CD14-positive monocyte (primary cell): ENCODE data around the gene EIF4EBP3. TPM values are rescaled to one million over a fixed set of nuclear protein-coding genes. Genes with fewer than 3 reads are reported as not detected.

Experiments
- DNase-seq, 3 donors: peaks; one replicate each; pipeline ENCODE4 v3.0.0-alpha.2; 2011 to 2022
- H2AFZ ChIP-seq: 2 replicates; pipeline ENCODE4 v1.6.0; 2012; ENCODE audit warnings: mild to moderate bottlenecking, low read depth, low read length, inconsistent platforms; ENCODE audit not compliant: insufficient read depth, poor library complexity, severe bottlenecking
- H3K27ac ChIP-seq, 2 donors: 1 replicate in 1 of 2; 2 replicates in 1 of 2; pipeline ENCODE4 v1.5.1; 2012 to 2013; ENCODE audit warnings: low read length in 2 of 2, control low read depth in 1 of 2, inconsistent platforms in 1 of 2, low read depth in 1 of 2, mild to moderate bottlenecking in 1 of 2
- H3K27me3 ChIP-seq, 2 donors: one replicate each; pipeline versions ENCODE4 v1.6.0 to v1.6.1; 2011 to 2013; ENCODE audit warnings: low read length in 2 of 2; ENCODE audit not compliant: control insufficient read depth in 2 of 2, insufficient read depth in 2 of 2
- H3K36me3 ChIP-seq, 2 donors: replicated peaks in 1 of 2; 1 replicate in 1 of 2; 2 replicates in 1 of 2; pipeline versions ENCODE4 v1.5.1 to v1.6.1; 2012 to 2013; ENCODE audit warnings: low read length in 2 of 2, control low read depth in 1 of 2, inconsistent platforms in 1 of 2, mild to moderate bottlenecking in 1 of 2; ENCODE audit not compliant: insufficient read depth in 2 of 2, control insufficient read depth in 1 of 2
- H3K4me1 ChIP-seq, 2 donors: 1 replicate in 1 of 2; 2 replicates in 1 of 2; pipeline versions ENCODE4 v1.5.1 to v1.6.1; 2012 to 2013; ENCODE audit warnings: low read length in 2 of 2, control low read depth in 1 of 2, inconsistent platforms in 1 of 2, mild to moderate bottlenecking in 1 of 2, moderate library complexity in 1 of 2; ENCODE audit not compliant: insufficient read depth in 2 of 2, control insufficient read depth in 1 of 2
- H3K4me2 ChIP-seq: replicated peaks from 2 replicates; pipeline ENCODE3; 2012; ENCODE audit warnings: low read length, moderate library complexity, mild to moderate bottlenecking; ENCODE audit not compliant: poor library complexity, severe bottlenecking; ENCODE audit errors: extremely low read depth
- H3K4me3 ChIP-seq, 3 experiments: fragments of 200-600 bp in 1 of 3; sonication (generic) in 1 of 3; replicated peaks in 1 of 3; 1 replicate in 2 of 3; 2 replicates in 1 of 3; pipeline ENCODE4 v1.5.1; 2011 to 2013; ENCODE audit warnings: low read length in 3 of 3, mild to moderate bottlenecking in 3 of 3, control low read depth in 2 of 3, low read depth in 2 of 3, inconsistent platforms in 1 of 3, moderate library complexity in 1 of 3
- H3K79me2 ChIP-seq: 2 replicates; pipeline ENCODE4 v1.6.0; 2012; ENCODE audit warnings: mild to moderate bottlenecking, control low read depth, inconsistent platforms, low read length, moderate library complexity; ENCODE audit not compliant: insufficient read depth
- H3K9ac ChIP-seq: 2 replicates; pipeline ENCODE4 v1.6.0; 2017; ENCODE audit warnings: low read length, mild to moderate bottlenecking; ENCODE audit not compliant: insufficient read depth, poor library complexity, severe bottlenecking
- H3K9me3 ChIP-seq, 2 donors: replicated peaks in 1 of 2; 1 replicate in 1 of 2; 2 replicates in 1 of 2; pipeline versions ENCODE4 v1.5.1 to v1.6.1; 2012 to 2013; ENCODE audit warnings: low read length in 2 of 2, control low read depth in 1 of 2; ENCODE audit not compliant: control insufficient read depth in 1 of 2, insufficient read depth in 1 of 2
- H4K20me1 ChIP-seq: 2 replicates; pipeline ENCODE4 v1.6.0; 2012; ENCODE audit warnings: mild to moderate bottlenecking, low read length, control low read depth, moderate library complexity; ENCODE audit not compliant: insufficient read depth
- H3K27ac Mint-ChIP-seq, 7 donors: one replicate each; pipeline ENCODE4 v1.8.0; 2020; ENCODE audit warnings: mild to moderate bottlenecking in 7 of 7, mixed read lengths in 7 of 7, moderate library complexity in 6 of 7, inconsistent platforms in 2 of 7
- H3K27me3 Mint-ChIP-seq, 3 donors: one replicate each; pipeline ENCODE4 v1.8.0; 2021 to 2022; ENCODE audit warnings: low read depth in 3 of 3, mild to moderate bottlenecking in 3 of 3, mixed read lengths in 3 of 3, moderate library complexity in 3 of 3, inconsistent platforms in 1 of 3
- H3K36me3 Mint-ChIP-seq, 2 donors: one replicate each; pipeline ENCODE4 v1.8.0; 2020; ENCODE audit warnings: mixed read lengths in 2 of 2, inconsistent platforms in 1 of 2, mild to moderate bottlenecking in 1 of 2
- H3K4me1 Mint-ChIP-seq: one replicate; pipeline ENCODE4 v1.8.0; 2020; ENCODE audit warnings: mild to moderate bottlenecking, mixed read lengths
- H3K4me3 Mint-ChIP-seq, 2 donors: one replicate each; pipeline ENCODE4 v1.8.0; 2020; ENCODE audit warnings: mild to moderate bottlenecking in 2 of 2, mixed read lengths in 2 of 2, moderate library complexity in 1 of 2
- H3K9me3 Mint-ChIP-seq, 7 donors: one replicate each; pipeline ENCODE4 v1.8.0; 2020 to 2022; ENCODE audit warnings: mixed read lengths in 7 of 7, mild to moderate bottlenecking in 6 of 7, moderate library complexity in 6 of 7, inconsistent platforms in 2 of 7
- CTCF ChIP-seq: fragments of 200-600 bp; IDR thresholded peaks from one replicate; pipeline ENCODE4 v1.8.0; 2022; ENCODE audit warnings: antibody characterized with exemption, mild to moderate bottlenecking
- WGBS: methylation state at CpG from one replicate; pipeline ENCODE4 v1.1.5; 2013; ENCODE audit warnings: missing lambda C conversion rate; ENCODE audit not compliant: insufficient coverage; 5-methylcytosine and 5-hydroxymethylcytosine counted together
- intact Hi-C, 2 donors: fragments of 100-400 bp; cut with micrococcal nuclease; formaldehyde crosslinking; loops; one replicate each; pipeline versions ENCODE4 v1.15.0 to v1.15.1; 2023
- polyA plus RNA-seq, 3 donors: library from polyadenylated mRNA; depleted of rRNA in 1 of 3; unstranded in 2 of 3; stranded (reverse) in 1 of 3; fragments of 300-500 nt in 2 of 3; fragments of >200 nt in 1 of 3; fragmentation: Illumina TruSeq in 2 of 3; gene quantifications; 1 replicate in 2 of 3; 2 replicates in 1 of 3; pipeline ENCODE4 v1.2.3, GENCODE V29; 2012 to 2021

EIF4EBP3 gene
- polyA plus RNA-seq, 3 donors: 22.8 to 46.0 (median 41.9) TPM

DNA sequence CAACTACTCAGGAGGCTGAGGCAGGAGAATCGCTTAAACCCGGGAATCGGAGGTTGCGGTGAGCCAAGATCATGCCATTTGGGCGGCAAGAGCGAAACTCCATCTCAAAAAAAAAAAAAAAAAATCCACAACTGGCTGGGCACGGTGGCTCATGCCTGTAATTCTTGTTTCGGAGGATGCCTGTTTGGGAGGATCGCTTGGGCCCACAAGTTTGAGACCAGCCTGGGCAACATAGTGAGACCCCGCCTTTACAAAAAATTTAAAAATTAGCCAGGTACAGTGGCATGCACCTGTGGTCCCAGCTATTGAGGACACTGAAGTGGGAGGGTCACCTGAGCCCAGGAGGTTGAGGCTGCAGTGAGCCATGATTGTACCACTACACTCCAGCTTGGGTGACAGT is 1.9 kb upstream of the EIF4EBP3 start:
- H3K27me3 ChIP-seq: no peaks in the 10 kb centered on the region
- peaks cover 0 to 2% (median 0%) of the 10 kb centered on the region in 7 donors for H3K9me3 Mint-ChIP-seq
- 90% methylated on average over 2 of the region's 10 CpGs for WGBS
- H3K9me3 ChIP-seq: no peaks in the 10 kb centered on the region
- H3K27me3 Mint-ChIP-seq: no peaks in the 10 kb centered on the region
- H3K4me3 ChIP-seq: no peak overlapping the region
- no peak overlapping the region for H3K27ac ChIP-seq
- H3K36me3 Mint-ChIP-seq: peaks cover 55 to 69% of the 10 kb centered on the region in 2 donors
- no peak overlapping the region for H3K9ac ChIP-seq
- H3K4me1 Mint-ChIP-seq: peaks cover 40% of the 10 kb centered on the region
- intact Hi-C loops: loop anchor here in 1 of 2 donors (5.0 to 10.0 kb wide), 2 partner anchors 92 to 141 kb away; partner anchors contain the start of genes ANKHD1 and TMCO6
- peaks cover 35 to 47% of the 10 kb centered on the region in 2 donors for H3K4me1 ChIP-seq
- H3K4me2 ChIP-seq: no peak overlapping the region
- H3K79me2 ChIP-seq: peaks cover 26% of the 10 kb centered on the region
- peak overlapping the region in 4 of 7 donors; percentile 50 to 98 (median 96) for H3K27ac Mint-ChIP-seq
- peaks cover 22% of the 10 kb centered on the region for H4K20me1 ChIP-seq
- DNase-seq: no peak
- TF ChIP-seq CTCF: no peak
- no peak overlapping the region for H2AFZ ChIP-seq
- H3K36me3 ChIP-seq: peaks cover 33 to 58% of the 10 kb centered on the region in 2 donors
- no peak overlapping the region for H3K4me3 Mint-ChIP-seq

GRCh38 chr5:140546851-140547507 is 483 bp upstream of the EIF4EBP3 start:
- intact Hi-C loops: loop anchor here in 1 of 2 donors (5.0 to 10.0 kb wide), 2 partner anchors 90 to 142 kb away; partner anchors contain the start of genes ANKHD1 and TMCO6
- peaks cover 44% of the 10 kb centered on the region for H3K4me1 Mint-ChIP-seq
- H3K4me2 ChIP-seq: peak overlapping the region; percentile 85

More at GRCh38 chr5:140546851-140547507, 483 bp upstream of the EIF4EBP3 start:
- peak overlapping the region; percentile 95 to 99 (median 98) for H3K27ac Mint-ChIP-seq
- H3K4me3 ChIP-seq: peak overlapping the region in 2 of 3 experiments; percentile 69 to 76
- H3K4me3 Mint-ChIP-seq: peak overlapping the region; percentile 86 to 94
- 65% methylated on average over 6 of the region's 13 CpGs for WGBS
- no peak overlapping the region for H2AFZ ChIP-seq
- peak; percentile 53 to 82 (median 55) for DNase-seq
- H3K36me3 ChIP-seq: peaks cover 33 to 58% of the 10 kb centered on the region in 2 donors
- peaks cover 39% of the 10 kb centered on the region for H3K79me2 ChIP-seq
- H4K20me1 ChIP-seq: peaks cover 34% of the 10 kb centered on the region
- H3K27ac ChIP-seq: peak overlapping the region; percentile 91 to 98
- no peak for TF ChIP-seq CTCF
- no peaks in the 10 kb centered on the region for H3K27me3 Mint-ChIP-seq
- H3K9me3 ChIP-seq: no peaks in the 10 kb centered on the region
- no peaks in the 10 kb centered on the region for H3K27me3 ChIP-seq
- H3K4me1 ChIP-seq: peaks cover 35 to 47% of the 10 kb centered on the region in 2 donors
- H3K36me3 Mint-ChIP-seq: peaks cover 55 to 69% of the 10 kb centered on the region in 2 donors
- H3K9me3 Mint-ChIP-seq: peaks cover 0 to 2% (median 0%) of the 10 kb centered on the region in 7 donors
- H3K9ac ChIP-seq: peak overlapping the region; percentile 76
